GM12875 (cell line): ENCODE measurements around the gene ARRDC1.
"Not testable (repeated sequence)": the region's sequence is repeated elsewhere in the genome, so short reads cannot be mapped to it uniquely, and the experiment has no call there.

Source experiments
- H3K4me3 ChIP-seq: one replicate; pipeline ENCODE4 v1.5.1; 2011; ENCODE audit warnings: low read depth, low read length, control low read depth
- TF ChIP-seq, protein P1 (sequence below): IDR thresholded peaks from 2 replicates; pipeline ENCODE4 v1.5.1; 2011; ENCODE audit warnings: low read depth, mild to moderate bottlenecking, control low read depth, inconsistent platforms, low read length, moderate library complexity, borderline replicate concordance; ENCODE audit not compliant: insufficient read depth

Gene ARRDC1

GRCh38 chr9:137620048-137620405 is 14.5 kb downstream of the ARRDC1 start:
- peak overlapping the region; percentile 77 for H3K4me3 ChIP-seq
- TF ChIP-seq, protein P1, sequence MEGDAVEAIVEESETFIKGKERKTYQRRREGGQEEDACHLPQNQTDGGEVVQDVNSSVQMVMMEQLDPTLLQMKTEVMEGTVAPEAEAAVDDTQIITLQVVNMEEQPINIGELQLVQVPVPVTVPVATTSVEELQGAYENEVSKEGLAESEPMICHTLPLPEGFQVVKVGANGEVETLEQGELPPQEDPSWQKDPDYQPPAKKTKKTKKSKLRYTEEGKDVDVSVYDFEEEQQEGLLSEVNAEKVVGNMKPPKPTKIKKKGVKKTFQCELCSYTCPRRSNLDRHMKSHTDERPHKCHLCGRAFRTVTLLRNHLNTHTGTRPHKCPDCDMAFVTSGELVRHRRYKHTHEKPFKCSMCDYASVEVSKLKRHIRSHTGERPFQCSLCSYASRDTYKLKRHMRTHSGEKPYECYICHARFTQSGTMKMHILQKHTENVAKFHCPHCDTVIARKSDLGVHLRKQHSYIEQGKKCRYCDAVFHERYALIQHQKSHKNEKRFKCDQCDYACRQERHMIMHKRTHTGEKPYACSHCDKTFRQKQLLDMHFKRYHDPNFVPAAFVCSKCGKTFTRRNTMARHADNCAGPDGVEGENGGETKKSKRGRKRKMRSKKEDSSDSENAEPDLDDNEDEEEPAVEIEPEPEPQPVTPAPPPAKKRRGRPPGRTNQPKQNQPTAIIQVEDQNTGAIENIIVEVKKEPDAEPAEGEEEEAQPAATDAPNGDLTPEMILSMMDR = no peak

- no peak overlapping the region for H3K4me3 ChIP-seq
- TF ChIP-seq, protein P1 = no peak
These were observed 15.1 kb downstream of the ARRDC1 start for GRCh38 chr9:137620581-137620980.

DNA sequence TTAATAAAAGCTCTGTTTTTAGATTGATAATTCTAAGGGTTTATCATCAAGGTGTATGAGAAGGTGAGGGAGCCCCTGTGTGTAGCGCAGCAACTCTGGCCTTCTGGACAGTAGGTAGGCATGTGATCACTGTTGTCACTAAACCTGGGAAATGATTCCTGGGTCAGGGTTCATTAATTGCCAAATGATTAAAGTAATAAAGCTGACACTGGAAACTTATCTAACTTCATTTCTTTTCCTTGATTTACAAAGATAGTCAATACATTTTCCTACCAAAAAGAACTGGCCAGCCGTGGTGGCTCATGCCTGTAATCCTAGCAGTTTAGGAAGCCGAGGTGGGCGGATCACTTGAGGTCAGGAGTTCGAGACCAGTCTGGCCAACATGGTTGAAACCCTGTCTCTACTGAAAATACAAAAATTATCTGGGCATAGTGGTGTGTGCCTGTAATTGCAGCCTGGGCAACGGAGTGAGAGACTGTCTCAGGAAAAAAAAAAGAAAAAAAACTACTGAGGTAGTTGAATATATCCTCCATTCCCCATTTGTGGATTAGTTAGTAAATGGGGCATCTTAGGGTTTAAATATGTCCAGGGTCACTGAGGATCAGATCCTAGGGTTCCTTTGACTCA is 15.8 kb downstream of the ARRDC1 start:
- H3K4me3 ChIP-seq = no peak overlapping the region

GRCh38 chr9:137622211-137622610 is 16.7 kb downstream of the ARRDC1 start:
- H3K4me3 ChIP-seq = not testable (repeated sequence)

More for the DNA sequence above, 15.8 kb downstream of the ARRDC1 start:
- TF ChIP-seq, protein P1 = peak; percentile 15; the same call in 1 of the 2 replicates

DNA sequence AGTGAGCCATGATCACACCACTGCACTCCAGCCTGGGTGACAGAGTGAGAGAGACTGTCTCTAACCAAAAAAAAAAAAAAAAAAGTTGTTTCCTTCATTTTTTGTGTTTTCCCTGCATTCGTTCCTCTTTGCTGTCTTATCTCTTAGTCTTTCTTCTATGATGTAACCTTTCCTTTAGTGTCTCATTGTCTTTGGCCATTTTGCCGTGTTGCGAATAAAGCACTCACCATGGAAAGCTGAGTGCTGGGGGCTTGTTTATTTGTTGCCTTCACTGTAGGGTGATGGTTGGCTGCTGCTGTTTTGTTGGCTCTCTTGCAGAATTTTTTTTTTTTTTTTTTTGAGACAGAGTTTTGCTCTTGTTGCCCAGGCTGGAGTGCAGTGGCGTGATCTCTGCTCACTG is 21.0 kb downstream of the ARRDC1 start:
- TF ChIP-seq, protein P1 = no peak
- H3K4me3 ChIP-seq = no peak overlapping the region

DNA sequence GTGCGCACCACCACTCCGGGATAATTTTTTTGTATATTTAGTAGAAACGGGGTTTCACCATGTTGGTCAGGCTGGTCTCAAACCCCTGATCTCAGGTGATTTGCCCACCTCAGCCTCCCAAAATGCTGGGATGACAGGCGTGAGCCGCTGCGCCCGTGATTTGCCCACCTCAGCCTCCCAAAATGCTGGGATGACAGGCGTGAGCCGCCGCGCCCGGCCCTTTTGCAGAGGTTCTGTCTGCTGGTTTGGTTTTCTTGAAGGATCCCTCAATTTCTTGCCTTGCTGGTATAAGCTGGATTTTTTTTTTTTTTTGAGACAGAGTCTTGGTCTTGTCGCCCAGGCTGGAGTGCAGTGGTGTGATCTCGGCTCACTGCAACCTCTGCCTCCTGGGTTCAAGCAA is 21.9 kb downstream of the ARRDC1 start:
- H3K4me3 ChIP-seq = not testable (repeated sequence)

DNA sequence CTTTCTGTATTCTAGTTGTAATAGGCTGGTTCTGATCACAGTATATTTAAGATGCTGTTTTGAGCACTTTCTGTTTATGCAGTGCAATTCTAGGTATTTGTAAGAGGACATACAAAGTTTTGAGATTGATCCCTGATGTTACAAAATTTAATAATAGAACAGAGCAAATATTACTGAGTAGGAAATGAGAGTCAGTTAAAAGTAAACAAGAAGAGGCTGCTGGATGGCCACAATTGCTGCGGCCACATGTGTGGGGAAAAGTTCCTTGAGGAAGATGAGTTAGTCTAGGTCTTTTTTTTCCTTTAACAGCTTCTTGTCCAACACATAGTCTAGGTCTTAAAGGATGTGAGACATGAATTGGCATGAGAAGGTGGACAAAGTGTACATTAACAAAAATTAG is 24.6 kb downstream of the ARRDC1 start:
- TF ChIP-seq, protein P1 = no peak
- H3K4me3 ChIP-seq = no peak overlapping the region

GRCh38 chr9:137630679-137631078 is 25.2 kb downstream of the ARRDC1 start:
- H3K4me3 ChIP-seq = no peak overlapping the region
- TF ChIP-seq, protein P1 = no peak
